OCI-LY3 (cell line): ENCODE results near the gene TADA3.

Source experiments
- H2AFZ ChIP-seq: fragments of 200-600, 300-600 bp; shearing (Covaris generic); 2 replicates; pipeline ENCODE4 v1.6.0; 2014; ENCODE audit warnings: antibody characterized with exemption, low read depth, low read length
- H3K27ac ChIP-seq: fragments of 200-600, 300-600 bp; sonication (generic); 2 replicates; pipeline ENCODE4 v1.5.1; 2014; ENCODE audit warnings: mild to moderate bottlenecking, low read length, moderate library complexity, mixed read lengths
- H3K27me3 ChIP-seq: fragments of 200-600, 300-600 bp; sonication (generic); 2 replicates; pipeline ENCODE4 v1.6.1; 2014; ENCODE audit warnings: low read depth, low read length, mixed read lengths
- H3K36me3 ChIP-seq: fragments of 200-600, 300-600 bp; sonication (generic); replicated peaks from 2 replicates; pipeline ENCODE3; 2014; ENCODE audit warnings: low read depth, low read length, mixed read lengths
- H3K4me1 ChIP-seq: fragments of 300-600, 200-600 bp; sonication (generic); 2 replicates; pipeline ENCODE4 v1.6.1; 2014; ENCODE audit warnings: low read length, mixed read lengths
- H3K4me2 ChIP-seq: fragments of 200-600, 300-600 bp; sonication (generic); 2 replicates; pipeline ENCODE4 v1.6.1; 2014; ENCODE audit warnings: low read length, mixed read lengths
- H3K4me3 ChIP-seq: fragments of 300-600, 200-600 bp; sonication (generic); 2 replicates; pipeline ENCODE4 v1.5.1; 2014; ENCODE audit warnings: antibody characterized with exemption, mild to moderate bottlenecking, low read length, moderate library complexity
- H3K79me2 ChIP-seq: fragments of 300-600, 200-600 bp; shearing (Covaris generic); 2 replicates; pipeline ENCODE4 v1.6.1; 2014; ENCODE audit warnings: mild to moderate bottlenecking, low read length, mixed read lengths
- H3K9ac ChIP-seq: fragments of 300-600, 200-600 bp; shearing (Covaris generic); 2 replicates; pipeline ENCODE4 v1.6.0; 2014; ENCODE audit warnings: mild to moderate bottlenecking, low read length, moderate library complexity
- H3K9me3 ChIP-seq: fragments of 200-600, 300-600 bp; shearing (Covaris generic); 2 replicates; pipeline ENCODE4 v1.6.1; 2014; ENCODE audit warnings: low read length, mixed read lengths; ENCODE audit not compliant: insufficient read depth
- H4K20me1 ChIP-seq: fragments of 200-600, 300-600 bp; sonication (generic); 2 replicates; pipeline ENCODE4 v1.6.1; 2016; ENCODE audit warnings: low read length, mixed read lengths; ENCODE audit not compliant: insufficient read depth
- EZH2phosphoT487 ChIP-seq: fragments of 200-600 bp; shearing (Covaris generic); IDR thresholded peaks from 2 replicates; pipeline ENCODE4 v1.6.1; 2018; ENCODE audit warnings: antibody characterized with exemption, mixed run types, low read depth
- TF ChIP-seq, protein P1 (sequence below): fragments of 200-600, 300-600 bp; sonication (generic); IDR thresholded peaks from 2 replicates; pipeline ENCODE4 v1.5.1; 2014; ENCODE audit warnings: antibody characterized with exemption, low read length, low read depth

The TADA3 gene

DNA sequence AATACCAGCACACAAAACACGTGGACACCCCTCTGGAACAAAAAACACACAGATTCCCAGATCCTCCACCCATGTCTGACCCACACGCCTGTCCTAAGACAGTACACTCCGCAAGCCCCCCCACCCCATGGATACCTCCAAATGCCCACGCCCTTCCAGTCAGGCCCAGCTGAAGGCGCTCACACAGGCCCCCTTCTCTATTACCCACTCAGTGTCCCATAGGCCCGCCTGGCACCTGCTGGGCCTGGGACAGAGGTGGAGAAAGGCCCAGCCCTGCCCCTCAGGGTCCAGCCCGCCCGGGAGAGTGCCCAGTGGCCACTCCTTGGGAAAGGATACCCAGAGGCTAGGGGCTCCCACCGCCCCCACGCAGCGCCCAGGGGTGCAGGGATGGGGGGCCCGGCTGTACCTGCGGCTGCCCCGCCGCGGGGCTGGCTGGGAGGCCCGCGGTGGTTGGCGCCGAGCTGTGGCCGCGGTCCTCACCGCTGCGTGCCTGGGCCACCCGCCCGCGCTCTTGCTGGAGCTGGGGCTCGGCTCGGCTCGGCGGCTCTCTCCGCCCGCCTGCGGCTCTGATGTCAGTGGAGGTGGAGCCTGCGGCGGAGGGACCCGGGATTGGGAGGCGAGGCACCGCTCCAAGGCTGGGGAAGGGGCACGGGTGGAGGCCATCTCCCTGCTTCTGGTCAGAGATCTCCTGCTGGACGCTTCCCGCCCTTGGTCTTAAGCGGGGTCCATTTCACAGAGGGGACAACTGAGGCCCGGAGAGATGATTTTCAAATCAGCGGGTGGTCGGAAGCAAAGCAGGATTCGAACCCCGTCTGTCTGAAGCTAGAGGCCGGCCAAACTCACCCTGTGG lies 22.6 kb downstream of the TADA3 start, which contains the start of gene CAMK1:
Gene CAMK1, minus strand, starts transcription at position 522 of the 850 bp plus-strand sequence. CDS start 2,198 bp downstream, outside the sequence.
- no peak within 1 kb of the TSS for H3K9ac ChIP-seq
- no peaks in the 10 kb centered on the region for H3K36me3 ChIP-seq
- H3K4me1 ChIP-seq, result no peaks in the 10 kb centered on the region
- no peak within 1 kb of the TSS for H3K27ac ChIP-seq
- no peaks in the 10 kb centered on the region for H4K20me1 ChIP-seq
- H3K9me3 ChIP-seq, result no peaks in the 10 kb centered on the region
- no peak within 1 kb of the TSS for H3K4me2 ChIP-seq
- no peaks in the 10 kb centered on the region for H3K79me2 ChIP-seq
- no peak within 1 kb of the TSS for H2AFZ ChIP-seq
- no peak within 1 kb of the TSS for H3K4me3 ChIP-seq
- no peaks in the 10 kb centered on the region for H3K27me3 ChIP-seq
- no peak for TF ChIP-seq EZH2phosphoT487
- TF ChIP-seq, protein P1, sequence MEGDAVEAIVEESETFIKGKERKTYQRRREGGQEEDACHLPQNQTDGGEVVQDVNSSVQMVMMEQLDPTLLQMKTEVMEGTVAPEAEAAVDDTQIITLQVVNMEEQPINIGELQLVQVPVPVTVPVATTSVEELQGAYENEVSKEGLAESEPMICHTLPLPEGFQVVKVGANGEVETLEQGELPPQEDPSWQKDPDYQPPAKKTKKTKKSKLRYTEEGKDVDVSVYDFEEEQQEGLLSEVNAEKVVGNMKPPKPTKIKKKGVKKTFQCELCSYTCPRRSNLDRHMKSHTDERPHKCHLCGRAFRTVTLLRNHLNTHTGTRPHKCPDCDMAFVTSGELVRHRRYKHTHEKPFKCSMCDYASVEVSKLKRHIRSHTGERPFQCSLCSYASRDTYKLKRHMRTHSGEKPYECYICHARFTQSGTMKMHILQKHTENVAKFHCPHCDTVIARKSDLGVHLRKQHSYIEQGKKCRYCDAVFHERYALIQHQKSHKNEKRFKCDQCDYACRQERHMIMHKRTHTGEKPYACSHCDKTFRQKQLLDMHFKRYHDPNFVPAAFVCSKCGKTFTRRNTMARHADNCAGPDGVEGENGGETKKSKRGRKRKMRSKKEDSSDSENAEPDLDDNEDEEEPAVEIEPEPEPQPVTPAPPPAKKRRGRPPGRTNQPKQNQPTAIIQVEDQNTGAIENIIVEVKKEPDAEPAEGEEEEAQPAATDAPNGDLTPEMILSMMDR, result no peak

DNA sequence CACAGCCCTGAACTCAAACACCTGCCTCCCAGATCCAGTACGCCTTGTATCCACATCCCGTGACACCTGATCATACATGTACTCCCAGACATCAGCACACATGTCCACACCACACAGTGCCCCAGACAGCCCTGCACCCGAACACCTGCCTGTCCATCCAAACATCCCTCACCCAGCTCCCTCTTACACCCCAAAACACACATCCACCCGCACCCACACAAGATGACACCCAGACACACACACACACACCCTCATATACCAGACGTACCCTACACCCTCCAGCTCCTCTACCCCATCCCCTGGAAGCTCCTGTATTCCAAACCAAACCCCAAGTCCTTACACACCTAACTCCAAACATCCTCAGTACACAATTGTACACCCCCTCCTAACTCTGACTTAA lies 23.3 kb downstream of the TADA3 start:
- Histone ChIP-seq H3K27me3 (no peaks in the 10 kb centered on the region), H2AFZ (no peak overlapping the region), H3K27ac (no peak overlapping the region), H3K36me3 (no peaks in the 10 kb centered on the region), H3K4me1 (no peaks in the 10 kb centered on the region), H3K4me3 (no peak overlapping the region), H4K20me1 (no peaks in the 10 kb centered on the region), H3K9me3 (no peaks in the 10 kb centered on the region), H3K9ac (no peak overlapping the region), H3K79me2 (no peaks in the 10 kb centered on the region), H3K4me2 (no peak overlapping the region)
- TF ChIP-seq, protein P1, result no peak
- TF ChIP-seq EZH2phosphoT487, result no peak

DNA sequence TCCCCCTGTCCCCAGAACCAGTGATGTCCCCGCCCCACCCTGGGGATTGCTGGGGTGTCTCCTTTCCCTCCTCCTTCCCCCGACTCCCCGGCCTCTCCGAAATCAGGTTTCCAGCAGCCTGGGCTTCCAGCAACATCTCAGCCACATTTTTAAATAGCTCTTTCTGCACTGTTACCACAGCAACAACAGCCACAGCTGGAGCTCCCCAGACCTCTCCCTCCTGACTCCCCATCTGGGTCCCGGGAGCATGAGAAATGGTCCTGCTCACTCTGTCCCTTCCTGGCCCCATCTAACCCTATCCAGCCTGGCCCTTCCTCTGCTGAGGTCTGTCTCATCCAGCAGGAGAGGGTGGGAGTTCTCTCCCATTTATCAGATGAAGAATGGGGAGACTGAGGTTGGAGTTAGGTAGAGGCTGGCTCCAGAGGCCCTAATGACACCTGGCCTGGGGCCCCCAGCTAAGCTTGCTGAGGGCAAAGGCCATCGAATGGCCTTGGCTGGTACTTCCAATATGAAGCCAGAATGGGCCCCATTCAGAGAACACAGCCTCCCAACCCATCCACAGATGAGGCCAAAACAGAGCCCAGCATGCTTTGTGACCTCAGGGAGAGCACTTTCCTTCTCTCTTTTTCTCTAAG lies 24.0 kb downstream of the TADA3 start:
- Histone ChIP-seq H2AFZ (no peak overlapping the region), H3K9me3 (no peaks in the 10 kb centered on the region), H3K79me2 (no peaks in the 10 kb centered on the region), H3K4me1 (no peaks in the 10 kb centered on the region), H4K20me1 (no peaks in the 10 kb centered on the region), H3K27ac (no peak overlapping the region), H3K9ac (no peak overlapping the region), H3K27me3 (no peaks in the 10 kb centered on the region), H3K36me3 (no peaks in the 10 kb centered on the region), H3K4me2 (no peak overlapping the region), H3K4me3 (no peak overlapping the region)
- TF ChIP-seq EZH2phosphoT487, result no peak
- TF ChIP-seq, protein P1, result no peak

DNA sequence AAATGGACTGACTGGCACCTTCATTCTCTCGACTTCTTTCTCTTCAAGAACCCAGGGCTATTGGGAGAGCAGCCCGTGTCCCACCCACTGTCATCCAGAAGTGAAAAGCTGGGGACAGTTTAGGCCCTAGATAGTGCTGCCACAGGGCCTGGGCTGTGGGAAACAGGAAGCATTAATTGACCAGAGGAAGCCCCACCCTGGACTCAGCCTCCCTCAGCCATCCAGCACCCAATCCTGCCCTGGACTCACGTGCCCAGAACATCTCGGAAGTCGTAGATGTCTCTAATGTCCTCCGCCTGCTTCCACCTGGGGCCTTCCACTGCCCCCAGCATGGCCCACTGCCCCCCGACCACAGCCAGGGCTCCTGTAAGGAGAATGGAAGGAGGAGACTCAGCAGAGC lies 24.9 kb downstream of the TADA3 start:
- H3K27me3 ChIP-seq, result no peaks in the 10 kb centered on the region
- no peaks in the 10 kb centered on the region for H4K20me1 ChIP-seq
- H3K36me3 ChIP-seq, result no peaks in the 10 kb centered on the region
- H3K4me1 ChIP-seq, result no peaks in the 10 kb centered on the region
- H3K9ac ChIP-seq, result no peak overlapping the region
- H2AFZ ChIP-seq, result no peak overlapping the region
- no peak overlapping the region for H3K4me2 ChIP-seq
- no peak overlapping the region for H3K4me3 ChIP-seq
- no peaks in the 10 kb centered on the region for H3K79me2 ChIP-seq
- no peak overlapping the region for H3K27ac ChIP-seq
- no peak for TF ChIP-seq EZH2phosphoT487
- TF ChIP-seq, protein P1, result no peak
- H3K9me3 ChIP-seq, result no peaks in the 10 kb centered on the region
